HTERT RPE-1 (cell line): Measurements from ENCODE around the gene GLI3.

Experiments
- in situ Hi-C: fragments of 300-500 bp; cut with MboI; formaldehyde crosslinking; loops from 4 replicates; pipeline ENCODE4 v1.14.3; 2020; ENCODE audit warnings: low sequenced_read_pairs

The GLI3 gene

DNA sequence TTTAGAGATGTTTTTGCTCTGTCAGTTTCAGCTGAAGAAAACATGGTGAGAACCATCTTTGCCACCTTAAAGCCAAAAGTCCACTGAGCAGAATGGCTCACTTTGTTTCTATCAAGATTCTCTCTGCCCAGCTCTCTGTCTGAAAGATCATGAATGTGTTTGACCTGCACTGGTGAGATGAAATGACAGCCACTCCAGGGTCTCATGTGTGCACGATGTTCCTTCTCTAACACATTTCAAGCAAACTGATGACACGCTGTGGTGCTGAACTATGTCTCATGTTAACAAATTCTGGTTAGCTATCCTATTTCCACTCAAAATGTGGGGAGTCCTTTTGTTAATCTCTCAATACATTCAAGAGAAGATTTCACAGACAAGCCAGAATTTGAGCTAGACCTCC lies 260.6 kb downstream of the GLI3 start:
- in situ Hi-C loops: no loop called here

DNA sequence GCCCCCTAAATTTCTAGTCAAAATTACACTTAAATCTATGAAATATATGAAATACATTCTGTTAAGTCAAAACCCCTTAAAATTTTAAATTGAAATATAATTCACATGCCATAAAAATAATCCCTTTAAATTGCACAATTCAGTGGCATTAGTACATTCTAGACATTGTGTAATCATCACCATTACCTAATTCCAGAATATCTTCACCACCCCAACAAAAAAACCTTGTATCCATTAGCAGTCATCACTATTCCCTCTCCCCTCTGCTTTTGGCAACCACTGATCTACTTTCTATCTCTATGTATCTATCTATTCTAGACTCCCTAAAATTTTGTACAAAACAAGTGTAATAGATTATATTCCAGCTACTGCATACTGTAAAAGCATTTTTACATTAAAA lies 261.2 kb downstream of the GLI3 start:
- in situ Hi-C loops: no loop called here

GRCh38 chr7:41974870-41975557 lies 262.0 kb downstream of the GLI3 start:
- in situ Hi-C loops: no loop called here

- in situ Hi-C loops: no loop called here
Observed at GRCh38 chr7:41973202-41973730, 263.7 kb downstream of the GLI3 start.

GRCh38 chr7:41972776-41973175 lies 264.2 kb downstream of the GLI3 start:
- in situ Hi-C loops: no loop called here

- in situ Hi-C loops: no loop called here
Observed at GRCh38 chr7:41972270-41972669, 264.7 kb downstream of the GLI3 start.

DNA sequence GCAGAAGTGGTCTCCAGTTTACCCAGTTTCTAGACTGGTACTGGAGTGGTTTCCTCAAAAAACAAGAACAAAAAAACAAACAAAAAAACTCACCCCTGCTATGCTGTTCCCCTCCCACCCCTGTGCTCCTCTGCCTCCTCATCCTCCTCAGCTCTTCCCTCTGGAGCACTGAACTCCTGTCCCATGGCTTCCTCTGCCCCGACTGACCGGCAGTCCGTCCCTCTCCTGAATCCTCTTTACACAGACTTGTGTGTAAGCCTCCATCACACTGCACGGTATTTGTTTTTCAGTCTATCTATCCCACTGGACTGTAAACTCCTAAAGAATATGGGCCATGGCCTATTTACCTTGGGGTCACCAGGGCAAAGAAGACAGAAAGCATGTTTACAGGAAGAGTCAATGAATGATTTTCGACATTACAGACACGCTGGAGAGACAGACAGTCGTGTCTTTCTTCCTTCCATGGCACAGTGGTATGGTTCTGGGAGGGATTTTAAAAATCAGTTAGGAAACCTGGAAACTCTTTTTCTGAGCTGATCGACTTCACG lies 265.3 kb downstream of the GLI3 start:
- in situ Hi-C loops: no loop called here

DNA sequence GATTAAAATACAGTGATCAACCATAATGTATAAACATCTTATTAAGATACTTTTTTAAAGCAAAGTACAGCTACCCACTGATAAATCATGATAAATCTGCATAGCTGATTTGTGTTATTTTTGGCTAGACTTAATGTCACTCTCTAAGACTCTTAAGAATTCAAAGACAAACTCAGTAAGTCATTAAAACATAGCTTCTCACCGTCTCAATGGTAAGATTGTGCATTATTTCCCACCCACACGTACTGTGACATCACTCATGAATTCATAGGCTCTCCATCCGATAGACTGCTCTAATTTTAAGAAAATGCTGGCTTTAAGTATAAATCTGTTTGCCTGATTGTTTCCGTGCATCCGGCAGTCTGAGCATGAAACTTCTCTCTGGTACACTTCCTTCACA lies 266.1 kb downstream of the GLI3 start:
- in situ Hi-C loops: no loop called here

DNA sequence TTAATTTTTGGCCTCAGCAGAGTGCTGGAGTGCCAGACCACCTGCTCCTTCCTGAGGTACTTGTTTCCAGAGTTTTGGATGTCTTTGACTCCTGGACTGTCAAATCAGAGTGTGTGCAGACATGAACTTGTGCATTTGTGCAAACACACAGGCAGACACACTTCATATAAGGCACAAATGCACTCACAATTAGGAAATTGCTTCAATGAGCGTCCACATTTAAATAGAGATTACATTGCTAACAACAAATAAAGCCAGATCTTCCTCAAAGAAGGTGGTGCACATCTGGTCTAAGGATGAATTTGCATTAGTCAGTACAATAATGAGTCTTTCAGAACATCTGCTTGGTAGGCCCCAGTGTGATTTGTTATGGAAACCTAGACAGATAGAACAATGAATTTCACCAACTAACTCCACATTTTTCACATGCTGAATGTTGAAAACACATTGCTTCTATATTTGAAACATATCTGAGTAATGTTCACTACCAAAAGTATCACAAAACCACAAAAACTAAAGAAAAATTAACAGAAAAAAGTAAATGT lies 267.4 kb downstream of the GLI3 start:
- in situ Hi-C loops: no loop called here

- in situ Hi-C loops: no loop called here
Observed at GRCh38 chr7:41967156-41967555, 269.9 kb downstream of the GLI3 start.

DNA sequence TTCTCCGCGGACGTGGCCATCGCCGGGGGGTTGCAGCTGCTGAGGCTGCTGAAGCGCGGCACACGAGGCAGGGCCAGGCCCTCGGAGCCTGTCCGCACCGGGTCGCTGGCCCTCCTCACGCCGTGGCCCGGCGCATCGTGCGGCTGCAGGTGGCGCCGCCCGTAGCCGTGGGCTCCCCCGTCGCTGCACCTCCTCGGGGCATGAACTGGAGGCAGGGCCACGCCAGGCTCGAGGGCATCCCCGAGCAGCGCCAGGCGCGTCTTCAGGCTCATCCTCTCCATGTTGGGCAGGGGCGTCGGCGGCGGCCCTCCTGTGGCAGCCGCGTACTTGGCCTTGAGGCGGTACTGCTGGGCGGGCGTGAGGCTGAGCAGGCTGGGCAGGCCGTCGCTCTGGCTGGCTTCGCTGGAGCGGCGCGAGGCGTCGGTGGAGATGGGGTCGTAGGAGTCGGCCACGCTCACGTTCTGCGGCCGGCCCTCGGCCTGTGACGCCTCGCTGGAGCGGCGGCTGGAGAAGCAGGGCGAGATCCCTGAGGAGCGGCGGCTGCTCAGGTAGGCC lies 271.0 kb downstream of the GLI3 start:
- in situ Hi-C loops: no loop called here

DNA sequence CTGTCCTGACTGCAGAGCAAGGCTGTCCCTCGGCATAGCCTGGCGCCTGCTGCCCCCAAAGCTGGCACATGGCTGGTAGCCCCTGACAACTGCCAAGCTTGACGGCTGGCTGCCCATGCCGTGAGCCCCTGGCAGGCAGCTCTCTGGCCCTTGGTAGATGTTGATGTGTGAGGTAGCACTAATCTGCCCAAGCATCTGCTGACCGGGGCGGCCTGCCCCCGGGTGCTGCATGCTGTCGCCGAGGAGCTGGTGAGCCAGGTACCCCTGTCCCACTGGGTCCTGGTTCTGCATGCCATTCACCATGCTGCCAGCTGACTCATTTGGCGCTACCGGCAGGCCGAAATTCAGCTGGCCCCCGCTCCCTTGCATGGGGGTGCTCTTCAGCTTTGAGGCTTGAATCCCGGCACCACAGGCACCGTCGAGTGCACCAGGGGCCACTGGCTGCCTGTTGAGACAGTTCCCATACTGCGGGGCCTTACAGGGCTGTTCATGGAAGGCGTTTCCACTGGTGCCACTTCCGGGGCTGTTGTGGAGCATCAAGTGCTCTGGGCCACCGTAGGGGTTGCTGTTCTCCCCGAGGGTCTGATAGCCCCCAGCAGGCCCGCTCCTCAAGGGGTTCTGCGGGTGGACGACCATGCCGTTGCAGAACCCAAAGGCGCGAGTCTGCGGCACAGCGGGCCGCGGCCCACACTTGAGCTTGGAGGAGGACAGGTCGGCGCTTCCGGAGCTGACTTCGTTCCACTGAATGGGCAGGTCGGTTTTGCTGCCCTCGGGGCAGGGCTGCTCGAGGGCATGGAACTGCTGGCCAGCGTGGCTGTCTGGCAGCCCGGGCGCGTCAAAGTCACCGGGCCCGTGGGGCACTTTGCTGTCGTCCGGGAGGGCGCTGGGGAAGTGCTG lies 271.9 kb downstream of the GLI3 start:
- in situ Hi-C loops: no loop called here

DNA sequence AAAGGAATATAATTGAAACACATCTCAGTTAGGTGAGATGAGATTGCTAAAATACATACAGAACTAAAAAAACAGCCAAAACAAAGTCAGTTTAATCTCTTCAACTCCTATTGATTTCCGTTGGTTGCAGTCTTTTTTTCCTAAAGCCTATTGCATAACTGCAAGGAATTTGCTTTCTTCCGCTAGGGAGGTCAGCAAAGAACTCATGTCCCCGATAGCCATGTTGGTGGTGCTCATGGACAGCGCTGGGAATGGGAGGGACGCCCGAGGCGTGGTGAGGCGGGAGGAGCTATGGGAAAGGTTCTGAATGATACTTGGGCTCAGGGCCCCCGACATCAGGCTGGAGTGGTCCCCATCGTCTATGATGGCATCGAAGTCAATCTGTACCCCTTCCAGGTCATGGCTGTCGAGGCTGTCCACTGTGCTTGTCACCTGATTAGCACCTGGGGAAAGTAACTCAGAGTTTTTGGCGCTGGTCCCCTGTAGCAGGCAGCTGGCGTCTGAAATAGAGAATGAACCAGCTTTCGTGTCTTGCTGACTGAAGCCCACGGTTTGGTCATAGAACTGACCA lies 272.7 kb downstream of the GLI3 start:
- in situ Hi-C loops: no loop called here

DNA sequence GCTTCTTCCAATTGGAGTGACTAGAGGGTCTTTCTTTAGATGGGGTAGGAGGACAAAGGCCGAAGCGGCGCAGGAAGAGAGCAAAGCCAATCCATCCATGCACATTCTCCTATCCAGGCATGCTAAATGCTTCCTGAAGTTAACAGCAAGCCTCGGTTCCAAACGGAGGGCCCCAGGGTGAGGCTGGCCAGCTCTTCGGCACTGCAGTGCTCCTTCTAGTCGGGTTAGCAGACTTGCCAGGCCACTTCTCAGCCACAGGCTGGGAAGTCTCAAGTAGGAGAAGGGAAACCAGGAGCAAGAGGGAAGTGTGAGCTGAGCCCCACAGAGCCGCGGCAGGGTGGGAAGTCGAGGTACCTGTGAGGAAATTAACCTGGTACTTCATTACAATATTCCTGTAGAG lies 280.3 kb downstream of the GLI3 start:
- in situ Hi-C loops: no loop called here

GRCh38 chr7:41955893-41956675 lies 280.9 kb downstream of the GLI3 start:
- in situ Hi-C loops: no loop called here

DNA sequence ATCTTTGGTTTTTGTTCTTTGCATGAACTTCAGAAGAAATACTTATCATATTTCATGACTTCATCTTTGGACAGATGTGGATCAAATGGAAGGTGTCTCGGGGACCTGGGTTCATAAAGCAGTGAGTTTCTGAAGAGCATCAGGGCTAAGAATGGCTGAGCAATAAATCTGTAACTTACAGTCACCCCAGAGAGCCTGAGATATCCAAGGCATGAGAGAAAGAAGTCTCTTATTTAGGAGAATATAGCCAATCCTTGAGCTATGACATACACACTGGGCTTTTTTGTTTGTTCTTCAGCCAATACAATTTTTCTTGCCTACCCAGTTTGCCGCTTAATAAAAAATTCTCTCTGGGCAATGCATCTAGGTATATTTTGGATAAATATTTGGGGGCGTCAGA lies 281.6 kb downstream of the GLI3 start:
- in situ Hi-C loops: no loop called here

DNA sequence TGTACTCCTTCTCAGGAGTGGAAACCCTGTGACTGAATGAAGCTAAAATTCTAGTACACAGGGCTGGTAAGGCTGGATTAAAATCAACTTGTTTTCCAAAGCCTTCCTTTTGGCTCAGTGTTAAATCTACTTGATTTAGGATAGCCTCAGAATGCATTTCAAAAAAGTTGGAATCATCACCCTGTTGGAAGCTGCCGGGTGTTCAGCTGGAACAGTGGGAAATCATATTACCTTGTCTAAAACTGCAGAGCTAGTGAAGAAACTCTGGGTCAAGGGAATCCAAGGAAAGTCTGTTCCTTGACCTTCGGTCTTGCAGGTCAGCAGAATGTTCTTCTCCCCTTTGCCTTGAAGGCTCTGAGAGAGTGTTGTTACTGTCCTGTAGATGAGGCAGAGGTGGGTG lies 282.0 kb downstream of the GLI3 start:
- in situ Hi-C loops: no loop called here

GRCh38 chr7:41948503-41948902 lies 288.5 kb downstream of the GLI3 start:
- in situ Hi-C loops: no loop called here

DNA sequence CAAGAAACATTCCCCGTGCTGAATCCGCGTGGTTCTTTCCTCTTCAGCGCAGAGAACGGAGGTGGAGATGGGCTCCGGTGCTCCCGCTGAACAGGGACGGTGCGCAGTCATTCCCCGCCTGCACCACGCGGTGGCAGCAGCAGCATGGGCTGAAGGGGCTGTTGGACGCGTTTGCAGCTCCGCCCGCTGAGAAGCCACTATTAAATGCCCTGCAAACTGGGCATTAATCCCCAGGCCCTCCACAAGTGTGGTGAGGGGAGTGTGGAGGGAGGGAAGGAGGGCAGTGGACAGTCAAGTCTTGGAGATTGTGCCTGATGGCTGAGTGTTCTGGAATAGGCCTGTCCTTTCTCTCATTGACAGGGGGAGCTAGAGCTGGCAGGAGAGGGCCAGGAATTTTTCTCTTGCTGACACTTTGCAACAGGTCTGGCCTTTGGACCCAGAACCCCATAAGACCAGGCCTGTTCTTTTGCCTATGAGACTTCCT lies 293.9 kb downstream of the GLI3 start:
- in situ Hi-C loops: no loop called here
